Osteocyte (in vitro differentiated cells): ENCODE data around the gene SELENOS. TPM values are rescaled to one million over a fixed set of nuclear protein-coding genes. Genes with fewer than 3 reads are reported as not detected.

Source experiments
- DNase-seq: peaks from one replicate; pipeline ENCODE4 v3.0.0; 2021; ENCODE audit warnings: mixed read lengths; ENCODE audit not compliant: unreplicated experiment; ENCODE audit errors: extremely low spot score
- H3K27ac Mint-ChIP-seq: one replicate; pipeline ENCODE4 v1.8.0; 2021; ENCODE audit warnings: mild to moderate bottlenecking, mixed read lengths; ENCODE audit not compliant: unreplicated experiment
- H3K27me3 Mint-ChIP-seq: one replicate; pipeline ENCODE4 v1.8.0; 2021; ENCODE audit warnings: mixed read lengths; ENCODE audit not compliant: unreplicated experiment
- H3K36me3 Mint-ChIP-seq: one replicate; pipeline ENCODE4 v1.8.0; 2021; ENCODE audit warnings: mixed read lengths; ENCODE audit not compliant: unreplicated experiment
- H3K4me1 Mint-ChIP-seq: one replicate; pipeline ENCODE4 v1.8.0; 2021; ENCODE audit warnings: mixed read lengths; ENCODE audit not compliant: unreplicated experiment
- H3K4me3 Mint-ChIP-seq: one replicate; pipeline ENCODE4 v1.8.0; 2021; ENCODE audit warnings: mild to moderate bottlenecking, moderate library complexity, mixed read lengths; ENCODE audit not compliant: unreplicated experiment
- H3K9me3 Mint-ChIP-seq: one replicate; pipeline ENCODE4 v1.8.0; 2021; ENCODE audit warnings: mixed read lengths; ENCODE audit not compliant: unreplicated experiment
- CTCF ChIP-seq: fragments of 200-600 bp; sonication (generic); IDR thresholded peaks from 2 replicates; pipeline ENCODE4 v1.5.0; 2021; ENCODE audit warnings: antibody characterized with exemption, mild to moderate bottlenecking, moderate library complexity
- total RNA-seq: library from RNA; stranded (reverse); gene quantifications from 2 replicates; pipeline ENCODE4 v1.2.1, GENCODE V29; 2021

The SELENOS gene
- total RNA-seq, 1 donor from 2014 or later: 60.4 TPM

GRCh38 chr15:101232677-101233076, 44.6 kb downstream of the SELENOS start:
- peaks cover 18% of the 10 kb centered on the region for H3K9me3 Mint-ChIP-seq
- no peaks in the 10 kb centered on the region for H3K27me3 Mint-ChIP-seq
- peaks cover 11% of the 10 kb centered on the region for H3K4me1 Mint-ChIP-seq
- no peak for DNase-seq
- H3K36me3 Mint-ChIP-seq: peaks cover 42% of the 10 kb centered on the region
- no peak overlapping the region for H3K4me3 Mint-ChIP-seq
- no peak for TF ChIP-seq CTCF
- H3K27ac Mint-ChIP-seq: no peak overlapping the region

GRCh38 chr15:101228313-101228712, 49.0 kb downstream of the SELENOS start:
- no peak for DNase-seq
- TF ChIP-seq CTCF: no peak
- Mint-ChIP-seq H3K27me3 (no peaks in the 10 kb centered on the region), H3K27ac (peak overlapping the region; percentile 28), H3K4me3 (no peak overlapping the region), H3K4me1 (peaks cover 17% of the 10 kb centered on the region), H3K9me3 (peaks cover 21% of the 10 kb centered on the region), H3K36me3 (peaks cover 39% of the 10 kb centered on the region)

- no peaks in the 10 kb centered on the region for H3K27me3 Mint-ChIP-seq
- H3K27ac Mint-ChIP-seq: no peak overlapping the region
- no peak for DNase-seq
- no peak for TF ChIP-seq CTCF
- H3K36me3 Mint-ChIP-seq: peaks cover 30% of the 10 kb centered on the region
- H3K4me1 Mint-ChIP-seq: peaks cover 24% of the 10 kb centered on the region
- no peak overlapping the region for H3K4me3 Mint-ChIP-seq
- peaks cover 21% of the 10 kb centered on the region for H3K9me3 Mint-ChIP-seq
Observed at GRCh38 chr15:101225658-101226057, 51.6 kb downstream of the SELENOS start.

Other genes with a start within 250 kb of the SELENOS start
- gene CHSY1, start 25.4 kb downstream of the SELENOS start, total RNA-seq: 39.7 and 41.1 TPM in 2 replicates
- gene SNRPA1, start 17.8 kb upstream of the SELENOS start, total RNA-seq: 34.6 and 39.9 TPM in 2 replicates
- 0.43 and 0.55 TPM in 2 replicates for gene PCSK6, start 212.2 kb upstream of the SELENOS start, total RNA-seq